Cardiac septum (tissue), 1 donor: ENCODE results near the gene KRTAP19-8. TPM values are rescaled to one million over a fixed set of nuclear protein-coding genes. Genes with fewer than 3 reads are reported as not detected.

Experiments
- DNase-seq: peaks from one replicate; pipeline ENCODE4 v3.0.0-alpha.2; 2020; ENCODE audit warnings: low spot score
- intact Hi-C: fragments of 100-400 bp; cut with DNase I; formaldehyde crosslinking; loops from one replicate; pipeline ENCODE4 v1.14.0; 2022
- total RNA-seq: library from RNA; stranded (reverse); fragmentation: NEBNext Ultra II Directional; extraction: Animal tissue kit (Norgen Biotek cat#: 25700); gene quantifications from one replicate; pipeline ENCODE4 v1.2.1, GENCODE V29; 2021
- donor health status: DM: no; HTN: no; CAD: no.

KRTAP19-8 gene
- total RNA-seq, 1 donor from 2014 or later, result not detected

DNA sequence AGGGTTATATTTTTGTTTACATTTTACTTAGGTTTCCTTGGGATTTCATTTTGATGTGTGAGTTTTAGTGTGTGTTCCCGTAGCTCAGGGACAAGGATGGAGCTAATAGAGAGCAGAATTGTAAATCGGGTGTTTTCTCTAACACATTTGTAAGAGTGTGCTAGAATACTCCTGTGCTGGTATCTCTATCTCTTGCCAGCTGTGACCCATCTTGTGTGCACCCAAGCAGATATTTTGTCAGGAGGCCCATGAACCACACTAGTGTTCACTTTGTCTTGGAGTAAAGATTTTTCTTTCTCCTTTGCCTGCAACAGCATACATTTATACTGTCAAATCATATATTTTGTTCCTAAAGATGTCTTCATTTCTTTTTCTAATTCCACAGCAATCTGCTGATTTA, 23.4 kb downstream of the KRTAP19-8 start:
- no peak for DNase-seq
- intact Hi-C loops, result no loop called here

DNA sequence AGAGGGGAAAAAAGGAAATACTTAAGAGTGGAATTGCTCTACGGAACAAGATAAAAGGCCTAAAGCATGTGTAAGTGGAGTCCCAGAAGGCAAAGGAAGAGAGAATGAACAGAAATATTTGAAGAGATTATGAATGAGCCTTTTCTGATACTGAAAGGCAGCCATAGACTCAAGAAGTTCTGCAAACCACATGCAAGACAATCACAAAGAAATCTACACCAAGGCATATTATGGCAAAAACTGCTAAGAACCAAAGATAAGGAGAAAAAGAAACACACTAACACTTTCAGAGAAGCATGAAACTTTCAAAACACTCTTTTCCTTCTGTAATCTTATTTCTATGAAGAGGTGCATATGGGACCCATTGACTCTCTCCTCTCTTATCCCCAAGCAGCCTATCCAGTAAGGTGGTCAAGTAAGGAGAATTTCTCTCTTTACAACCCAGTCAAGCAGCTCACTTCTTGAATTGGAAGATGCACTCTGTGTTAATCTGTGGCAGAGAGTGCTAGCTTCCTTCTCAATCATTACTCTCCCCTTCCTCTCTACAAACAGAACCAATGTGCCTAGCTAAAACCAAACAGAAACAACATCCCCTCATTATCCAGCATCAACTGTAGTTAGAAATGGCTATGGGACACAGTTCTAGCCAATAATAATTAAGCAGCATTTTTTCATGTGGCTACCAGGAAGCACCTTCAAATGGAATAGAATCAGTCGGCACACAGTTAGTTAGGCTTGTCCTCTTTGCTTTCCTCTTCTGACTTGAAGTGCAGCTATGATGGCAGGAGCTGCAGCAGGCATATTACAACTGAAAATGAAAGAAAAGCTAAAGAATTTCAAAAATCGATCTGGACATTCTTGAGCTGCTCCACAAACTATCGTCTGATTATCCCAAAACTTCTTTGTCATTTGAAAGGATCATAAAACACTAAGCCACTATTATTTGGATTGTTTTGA, 25.9 kb downstream of the KRTAP19-8 start:
- intact Hi-C loops, result no loop called here
- no peak for DNase-seq

DNA sequence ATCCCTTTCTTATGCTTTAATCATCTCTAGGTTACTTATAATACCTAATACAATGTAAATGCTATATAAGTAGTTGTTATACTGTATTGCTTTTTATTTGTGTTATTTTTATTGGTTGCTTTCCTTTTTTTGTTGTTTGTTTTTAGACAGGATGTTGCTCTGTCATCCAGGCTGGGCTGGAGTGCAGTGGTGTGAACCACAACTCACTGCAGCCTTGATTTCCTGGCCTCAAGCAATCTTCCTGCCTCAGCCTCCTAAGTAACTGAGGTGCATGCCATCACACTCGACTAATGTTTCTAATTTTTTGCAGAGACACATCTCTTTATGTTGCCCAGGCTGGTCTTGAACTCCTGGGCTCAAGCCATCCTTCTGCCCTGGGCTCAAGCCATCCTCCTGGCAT, 26.9 kb downstream of the KRTAP19-8 start:
- DNase-seq, result no peak
- intact Hi-C loops, result no loop called here

DNA sequence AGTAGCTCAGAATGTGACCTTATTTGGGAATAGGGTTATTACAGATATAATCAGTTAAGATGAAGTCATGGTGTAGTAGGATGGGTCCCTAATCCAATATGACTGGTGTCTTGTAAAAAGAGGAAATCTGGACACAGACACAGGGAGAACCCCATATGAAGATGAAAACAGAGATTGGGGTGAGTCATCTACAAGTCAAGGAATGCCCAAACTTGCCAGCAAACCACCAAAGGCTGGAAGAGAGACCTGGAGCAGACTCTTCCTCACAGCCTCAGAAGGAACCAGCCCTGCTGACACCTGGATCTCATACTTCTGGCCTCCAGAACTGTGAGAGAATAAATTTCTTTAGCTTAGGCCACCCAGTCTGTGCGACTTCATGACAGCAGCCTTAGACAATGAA, 29.9 kb downstream of the KRTAP19-8 start:
- intact Hi-C loops, result no loop called here

GRCh38 chr21:31005019-31005418, 33.3 kb downstream of the KRTAP19-8 start:
- intact Hi-C loops, result no loop called here
- no peak for DNase-seq

More for the DNA sequence above, 29.9 kb downstream of the KRTAP19-8 start:
- no peak for DNase-seq

- intact Hi-C loops, result no loop called here
- DNase-seq, result no peak
Observed at GRCh38 chr21:31003471-31003870, 34.8 kb downstream of the KRTAP19-8 start.

- intact Hi-C loops, result no loop called here
- no peak for DNase-seq
Observed at GRCh38 chr21:30997541-30997940, 40.7 kb downstream of the KRTAP19-8 start.

DNA sequence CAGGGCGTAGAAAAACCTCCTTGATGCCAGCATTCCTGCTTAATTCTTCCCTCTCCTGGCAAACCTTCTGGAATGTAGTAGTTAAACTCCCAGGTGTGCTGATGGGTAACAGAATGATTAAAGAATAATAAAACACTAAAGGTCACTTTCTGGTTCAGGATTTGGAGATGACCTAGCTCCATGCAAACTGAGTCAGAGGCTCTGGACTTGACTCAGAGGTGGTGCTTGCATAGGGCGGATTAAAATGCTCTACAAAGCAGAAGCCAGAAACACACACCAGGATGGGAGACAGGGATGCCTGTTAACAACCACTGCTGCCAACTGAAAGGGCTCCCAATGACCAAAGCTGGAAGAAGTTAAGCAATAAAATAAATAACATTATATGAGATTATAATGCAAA, 41.5 kb downstream of the KRTAP19-8 start:
- DNase-seq, result no peak
- intact Hi-C loops, result no loop called here

GRCh38 chr21:30994932-30995331, 43.3 kb downstream of the KRTAP19-8 start:
- intact Hi-C loops, result no loop called here
- DNase-seq, result no peak

GRCh38 chr21:30990514-30991262, 47.6 kb downstream of the KRTAP19-8 start:
- no peak for DNase-seq
- intact Hi-C loops, result no loop called here

DNA sequence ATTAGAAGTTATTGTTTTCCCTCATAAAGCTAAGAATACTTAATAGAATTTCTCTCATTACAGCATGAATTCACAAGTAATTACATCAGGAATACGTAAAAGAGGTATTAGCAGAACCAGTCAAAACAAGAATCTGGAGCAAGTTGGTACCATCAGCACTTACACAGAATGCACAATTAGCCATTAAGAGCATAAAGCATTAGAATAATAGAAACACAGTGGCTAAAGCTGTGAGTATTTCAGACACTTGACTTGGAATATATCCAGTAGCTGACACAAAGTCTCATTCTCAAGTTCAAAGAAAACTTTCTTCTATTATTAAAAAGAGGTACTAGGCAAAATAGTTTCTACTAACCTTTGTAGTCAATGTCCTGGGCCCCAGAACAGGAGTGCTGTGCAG, 49.6 kb downstream of the KRTAP19-8 start:
- no peak for DNase-seq
- intact Hi-C loops, result no loop called here

Other genes starting within 250 kb of the KRTAP19-8 start
- not detected for gene KRTAP8-1, start 225.2 kb downstream of the KRTAP19-8 start, total RNA-seq
- gene KRTAP7-1, start 208.7 kb downstream of the KRTAP19-8 start, total RNA-seq, result not detected
- not detected for gene KRTAP11-1, start 156.9 kb downstream of the KRTAP19-8 start, total RNA-seq